ENCODE data around the gene NLGN1.

Gene NLGN1

GRCh38 chr3:173732237-173732636 is 334.7 kb downstream of the NLGN1 start:
- DNase-seq = no peak

GRCh38 chr3:173733029-173733652 is 335.6 kb downstream of the NLGN1 start:
- peak; percentile 20 for DNase-seq

- DNase-seq = no peak
Measured at GRCh38 chr3:173734473-173734872, 336.9 kb downstream of the NLGN1 start.

- DNase-seq = peak; percentile 22
Measured at GRCh38 chr3:173734895-173735294, 337.4 kb downstream of the NLGN1 start.

GRCh38 chr3:173735841-173736240 is 338.3 kb downstream of the NLGN1 start:
- DNase-seq = no peak

- no peak for DNase-seq
Measured at GRCh38 chr3:173737167-173737808, 339.7 kb downstream of the NLGN1 start.

- no peak for DNase-seq
Measured at GRCh38 chr3:173739726-173740125, 342.2 kb downstream of the NLGN1 start.

GRCh38 chr3:173742491-173742890 is 344.9 kb downstream of the NLGN1 start:
- no peak for DNase-seq

- no peak for DNase-seq
Measured at GRCh38 chr3:173743111-173743510, 345.6 kb downstream of the NLGN1 start.

GRCh38 chr3:173743516-173743915 is 346.0 kb downstream of the NLGN1 start:
- DNase-seq = no peak

- DNase-seq = no peak
Measured at GRCh38 chr3:173744479-173744878, 346.9 kb downstream of the NLGN1 start.

- DNase-seq = no peak
Measured at GRCh38 chr3:173744895-173745294, 347.4 kb downstream of the NLGN1 start.

GRCh38 chr3:173745952-173746682 is 348.6 kb downstream of the NLGN1 start:
- DNase-seq = no peak

- no peak for DNase-seq
Measured at GRCh38 chr3:173747427-173747826, 349.9 kb downstream of the NLGN1 start.

- DNase-seq = no peak
Measured at GRCh38 chr3:173748105-173748504, 350.6 kb downstream of the NLGN1 start.

- no peak for DNase-seq
Measured at GRCh38 chr3:173750095-173750494, 352.6 kb downstream of the NLGN1 start.

GRCh38 chr3:173750591-173750990 is 353.0 kb downstream of the NLGN1 start:
- no peak for DNase-seq

GRCh38 chr3:173753593-173753992 is 356.0 kb downstream of the NLGN1 start:
- no peak for DNase-seq

- DNase-seq = no peak
Measured at GRCh38 chr3:173755161-173755560, 357.6 kb downstream of the NLGN1 start.

GRCh38 chr3:173761161-173761560 is 363.6 kb downstream of the NLGN1 start:
- DNase-seq = no peak

- no peak for DNase-seq
Measured at GRCh38 chr3:173762501-173762900, 365.0 kb downstream of the NLGN1 start.

GRCh38 chr3:173770011-173770410 is 372.5 kb downstream of the NLGN1 start:
- DNase-seq = no peak

GRCh38 chr3:173770796-173771573 is 373.4 kb downstream of the NLGN1 start:
- DNase-seq = no peak
